GM12878 (cell line): ENCODE results near the gene SMIM14. TPM values are rescaled to one million over a fixed set of nuclear protein-coding genes. Genes with fewer than 3 reads are reported as not detected.

Source experiments
- ATAC-seq: fragments of 200-7000 bp; cut with Tn5 transposase; 3 replicates; pipeline ENCODE4 v1.9.1; 2020; ENCODE audit warnings: mild to moderate bottlenecking, moderate library complexity
- BruUV-seq: library from RNA; stranded (reverse); fragments of 400-500 nt; replicated peaks from 2 replicates; lab custom pipeline; 2021; lab: Mats Ljungman, UMichigan
- CTCF ChIA-PET: fragments of 300-600 bp; sonication (Branson Sonifier 250); formaldehyde crosslinking; extraction: SDS; loops from one replicate; lab custom pipeline; 2021; ENCODE audit warnings: inconsistent platforms; lab: Yijun Ruan, JAX
- POLR2A ChIA-PET: fragments of 350-600 bp; formaldehyde crosslinking; extraction: SDS; loops from one replicate; lab custom pipeline; 2021; ENCODE audit warnings: inconsistent platforms; lab: Charles Lee
- RAD21 ChIA-PET: fragments of 300-600 bp; sonication (Branson Sonifier 250); formaldehyde crosslinking; loops from one replicate; lab custom pipeline; 2023; ENCODE audit warnings: antibody characterized with exemption; ENCODE audit not compliant: unreplicated experiment; lab: Charles Lee
- SMC1A ChIA-PET: fragments of 300-600 bp; sonication (Branson Sonifier 250); formaldehyde crosslinking; loops from one replicate; lab custom pipeline; 2023; ENCODE audit not compliant: unreplicated experiment, uncharacterized antibody; lab: Charles Lee
- DNase-seq: peaks from one replicate; pipeline ENCODE4 v3.0.0-alpha.2; 2011; ENCODE audit warnings: low read depth, low spot score
- FAIRE-seq: peaks from 3 replicates; lab custom pipeline; 2011; peaks lifted over from hg19 to GRCh38; lab: Jason Lieb, UNC
- H2AFZ ChIP-seq: 2 replicates; pipeline ENCODE4 v1.6.0; 2011; ENCODE audit warnings: low read depth, low read length, control low read depth; ENCODE audit not compliant: control insufficient read depth
- H3K27ac ChIP-seq: 2 replicates; pipeline ENCODE4 v1.5.1; 2011; ENCODE audit warnings: control low read depth; ENCODE audit not compliant: control insufficient read depth, insufficient read depth
- H3K27me3 ChIP-seq, 2 experiments: replicated peaks in 1 of 2; 2 replicates each; pipeline versions ENCODE4 v1.6.0 to v1.6.1; 2011; ENCODE audit warnings: low read length in 1 of 2; ENCODE audit not compliant: control insufficient read depth in 2 of 2, insufficient read depth in 2 of 2
- H3K36me3 ChIP-seq, 2 experiments: 2 replicates each; pipeline ENCODE4 v1.5.1; 2011; ENCODE audit warnings: low read length in 1 of 2; ENCODE audit not compliant: control insufficient read depth in 2 of 2, insufficient read depth in 2 of 2
- H3K4me1 ChIP-seq: 2 replicates; pipeline ENCODE4 v1.6.1; 2011; ENCODE audit warnings: mild to moderate bottlenecking, low read length, moderate library complexity, mixed read lengths; ENCODE audit not compliant: control insufficient read depth, insufficient read depth
- H3K4me2 ChIP-seq: 2 replicates; pipeline ENCODE4 v1.6.0; 2011; ENCODE audit warnings: control low read depth; ENCODE audit not compliant: control insufficient read depth, insufficient read depth
- H3K4me3 ChIP-seq: fragments of 200-600 bp; sonication (generic); 2 replicates; pipeline ENCODE4 v1.5.1; 2016
- H3K79me2 ChIP-seq: 2 replicates; pipeline ENCODE4 v1.6.0; 2011; ENCODE audit warnings: low read length; ENCODE audit not compliant: control insufficient read depth, insufficient read depth
- H3K9ac ChIP-seq: 2 replicates; pipeline ENCODE4 v1.8.0; 2011; ENCODE audit warnings: low read length, control low read depth, mixed read lengths; ENCODE audit not compliant: control insufficient read depth, insufficient read depth
- H3K9me3 ChIP-seq: replicated peaks from 3 replicates; pipeline ENCODE4 v1.5.1; 2011; ENCODE audit warnings: mild to moderate bottlenecking, low read length; ENCODE audit not compliant: control insufficient read depth, insufficient read depth
- H4K20me1 ChIP-seq: 2 replicates; pipeline ENCODE4 v1.6.0; 2011; ENCODE audit not compliant: control insufficient read depth, insufficient read depth
- BACH1 ChIP-seq: fragments of 450-650 bp; IDR thresholded peaks from 2 replicates; pipeline ENCODE4 v1.6.1; 2017; ENCODE audit warnings: mild to moderate bottlenecking, borderline replicate concordance
- BCL11A ChIP-seq: IDR thresholded peaks from 2 replicates; pipeline ENCODE4 v1.6.1; 2011; ENCODE audit warnings: low read depth, low read length
- EZH2 ChIP-seq: IDR thresholded peaks from 2 replicates; pipeline ENCODE4 v1.6.1; 2012; ENCODE audit warnings: low read depth, mild to moderate bottlenecking, control low read depth, inconsistent platforms, low read length, borderline replicate concordance; ENCODE audit not compliant: control insufficient read depth
- MYB ChIP-seq: fragments of 150-350 bp; IDR thresholded peaks from 2 replicates; pipeline ENCODE4 v1.6.1; 2014; ENCODE audit warnings: mild to moderate bottlenecking, low read depth, low read length, borderline replicate concordance
- NFYA ChIP-seq: IDR thresholded peaks from 2 replicates; pipeline ENCODE4 v1.6.1; 2011; ENCODE audit warnings: low read depth, mild to moderate bottlenecking, low read length, improper control_type of control experiment, borderline replicate concordance
- NR2C2 ChIP-seq: IDR thresholded peaks from 2 replicates; pipeline ENCODE4 v1.6.1; 2011; ENCODE audit warnings: borderline replicate concordance, low read depth; ENCODE audit not compliant: control insufficient read depth, insufficient read length
- POLR2A ChIP-seq: IDR thresholded peaks from 2 replicates; pipeline ENCODE4 v1.6.1; 2011; ENCODE audit warnings: low read depth, mild to moderate bottlenecking, low read length
- SMC3 ChIP-seq: IDR thresholded peaks from 2 replicates; pipeline ENCODE4 v1.6.1; 2011; ENCODE audit warnings: low read length, improper control_type of control experiment, borderline replicate concordance
- SUPT20H ChIP-seq: IDR thresholded peaks from 2 replicates; pipeline ENCODE4 v1.6.1; 2011; ENCODE audit warnings: low read depth, mild to moderate bottlenecking, low read length, moderate library complexity, borderline replicate concordance; ENCODE audit not compliant: control insufficient read depth
- TBL1XR1 ChIP-seq: IDR thresholded peaks from 2 replicates; pipeline ENCODE4 v1.6.1; 2012; ENCODE audit warnings: low read depth, low read length, improper control_type of control experiment
- ZBTB33 ChIP-seq: fragments of 450-650 bp; IDR thresholded peaks from 2 replicates; pipeline ENCODE4 v1.6.1; 2017; ENCODE audit warnings: mild to moderate bottlenecking
- ZNF207 ChIP-seq: fragments of 450-650 bp; IDR thresholded peaks from 2 replicates; pipeline ENCODE4 v1.6.1; 2014; ENCODE audit warnings: antibody characterized with exemption, mild to moderate bottlenecking, borderline replicate concordance
- ZNF217 ChIP-seq: fragments of 450-650 bp; IDR thresholded peaks from 2 replicates; pipeline ENCODE4 v1.6.1; 2017; ENCODE audit warnings: antibody characterized with exemption, mild to moderate bottlenecking
- WGBS: methylation state at CpG from one replicate; pipeline ENCODE4 v1.1.6; 2016; ENCODE audit warnings: low lambda C conversion rate; ENCODE audit not compliant: insufficient replicate concordance, insufficient coverage; ENCODE audit errors: missing lambda C conversion rate; 5-methylcytosine and 5-hydroxymethylcytosine counted together
- in situ Hi-C: fragments of 300-500 bp; cut with MboI; formaldehyde crosslinking; loops from 9 replicates; pipeline ENCODE4 v1.14.3; 2018; ENCODE audit warnings: mixed read lengths
- intact Hi-C: fragments of 100-400 bp; cut with micrococcal nuclease; formaldehyde crosslinking; loops from one replicate; pipeline ENCODE4 v1.14.2; 2022; ENCODE audit not compliant: unreplicated experiment
- polyA plus RNA-seq, 11 experiments: library from polyadenylated mRNA; depleted of rRNA in 4 of 11; unstranded in 6 of 11; stranded (reverse) in 5 of 11; fragments of >200 nt; fragmentation: Nextera tagmentation in 4 of 11; fragmentation: Illumina TruSeq in 1 of 11; extraction: Ambion mirVana in 4 of 11; extraction: Trizol in 1 of 11; gene quantifications; 1 replicate in 1 of 11; 2 replicates in 10 of 11; pipeline versions ENCODE4 v1.2.1 to v1.2.3, GENCODE V29; 2011 to 2016; ENCODE audit warnings: inconsistent platforms in 2 of 11, missing spikeins in 2 of 11, low read depth in 1 of 11
- total RNA-seq, 4 experiments: library from RNA; depleted of rRNA in 3 of 4; stranded (reverse); fragments of >200 nt in 3 of 4; fragmentation: Illumina TruSeq in 1 of 4; extraction: Trizol in 1 of 4; gene quantifications; 2 replicates each; pipeline versions ENCODE4 v1.2.1 to v1.2.3, GENCODE V29; 2013 to 2021
- TF ChIP-seq, protein P1 (sequence below): fragments of 150-350 bp; IDR thresholded peaks from 2 replicates; pipeline ENCODE4 v1.6.1; 2014; ENCODE audit warnings: mild to moderate bottlenecking, low read depth, low read length

SMIM14 gene
- total and polyA plus RNA-seq, 10 of the 15 experiments (the other 5 are each of a cell fraction or from before 2014, with no cell fraction given): 125 to 671 (median 188) TPM

- no TSS peak for BruUV-seq
- SMC1A ChIA-PET: interaction anchor here (0.8 to 2.2 kb wide), 5 partner anchors 9 to 26 kb away, joined by 4 to 7 read pairs (median 4); no protein-coding TSS in a partner anchor
- DNase-seq: no peak
- no peak overlapping the region for H3K4me2 ChIP-seq
- H3K27me3 ChIP-seq: no peaks in the 10 kb centered on the region
- no peaks in the 10 kb centered on the region for H3K79me2 ChIP-seq
- FAIRE-seq: no peak
- TF ChIP-seq BACH1: no peak
- TF ChIP-seq SUPT20H: no peak
- TF ChIP-seq TBL1XR1: no peak
- TF ChIP-seq ZNF207: no peak
- TF ChIP-seq, protein P1, sequence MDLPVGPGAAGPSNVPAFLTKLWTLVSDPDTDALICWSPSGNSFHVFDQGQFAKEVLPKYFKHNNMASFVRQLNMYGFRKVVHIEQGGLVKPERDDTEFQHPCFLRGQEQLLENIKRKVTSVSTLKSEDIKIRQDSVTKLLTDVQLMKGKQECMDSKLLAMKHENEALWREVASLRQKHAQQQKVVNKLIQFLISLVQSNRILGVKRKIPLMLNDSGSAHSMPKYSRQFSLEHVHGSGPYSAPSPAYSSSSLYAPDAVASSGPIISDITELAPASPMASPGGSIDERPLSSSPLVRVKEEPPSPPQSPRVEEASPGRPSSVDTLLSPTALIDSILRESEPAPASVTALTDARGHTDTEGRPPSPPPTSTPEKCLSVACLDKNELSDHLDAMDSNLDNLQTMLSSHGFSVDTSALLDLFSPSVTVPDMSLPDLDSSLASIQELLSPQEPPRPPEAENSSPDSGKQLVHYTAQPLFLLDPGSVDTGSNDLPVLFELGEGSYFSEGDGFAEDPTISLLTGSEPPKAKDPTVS: no peak
- no peak for TF ChIP-seq EZH2
- no peak for TF ChIP-seq SMC3
- no peak for TF ChIP-seq ZNF217
- TF ChIP-seq POLR2A: no peak
- no peak for TF ChIP-seq NR2C2
- no peak for TF ChIP-seq ZBTB33
- TF ChIP-seq BCL11A: no peak
- no peak for TF ChIP-seq MYB
- TF ChIP-seq NFYA: no peak
- no peaks in the 10 kb centered on the region for H3K4me1 ChIP-seq
- POLR2A ChIA-PET: interaction anchor here (1.2 to 1.5 kb wide), 2 partner anchors 10 to 15 kb away, joined by 3 to 5 read pairs; partner anchors contain the start of gene UGDH
- CTCF ChIA-PET: interaction anchor here (1.7 kb wide), 1 partner anchor 9 kb away, joined by 5 read pairs; no protein-coding TSS in a partner anchor
- no peak for ATAC-seq
- RAD21 ChIA-PET: interaction anchor here (0.6 to 1.0 kb wide), 2 partner anchors 15 to 555 kb away, joined by 3 read pairs; partner anchors contain the start of gene UGDH
- no peaks in the 10 kb centered on the region for H3K9me3 ChIP-seq
- H3K4me3 ChIP-seq: no peak overlapping the region
- intact Hi-C loops: no loop called here
- H3K9ac ChIP-seq: no peak overlapping the region
- H3K36me3 ChIP-seq: peaks cover 0 to 3% of the 10 kb centered on the region in 2 experiments; a peak in 1 of 4 replicates
- H2AFZ ChIP-seq: no peak overlapping the region
- WGBS: 59% methylated on average over 7 of the region's 7 CpGs
- in situ Hi-C loops: no loop called here
- no peaks in the 10 kb centered on the region for H4K20me1 ChIP-seq
- no peak overlapping the region for H3K27ac ChIP-seq
Observed at GRCh38 chr4:39541987-39542610, 96.6 kb downstream of the SMIM14 start.
